ENCODE measurements around the gene CRY2. TPM values are rescaled to one million over a fixed set of nuclear protein-coding genes. Genes with fewer than 3 reads are reported as not detected.

Gene CRY2
- total and polyA plus RNA-seq, 10 of the 15 experiments (the other 5 are each of a cell fraction or from before 2014, with no cell fraction given): 1.2 to 14.7 (median 8.1) TPM

DNA sequence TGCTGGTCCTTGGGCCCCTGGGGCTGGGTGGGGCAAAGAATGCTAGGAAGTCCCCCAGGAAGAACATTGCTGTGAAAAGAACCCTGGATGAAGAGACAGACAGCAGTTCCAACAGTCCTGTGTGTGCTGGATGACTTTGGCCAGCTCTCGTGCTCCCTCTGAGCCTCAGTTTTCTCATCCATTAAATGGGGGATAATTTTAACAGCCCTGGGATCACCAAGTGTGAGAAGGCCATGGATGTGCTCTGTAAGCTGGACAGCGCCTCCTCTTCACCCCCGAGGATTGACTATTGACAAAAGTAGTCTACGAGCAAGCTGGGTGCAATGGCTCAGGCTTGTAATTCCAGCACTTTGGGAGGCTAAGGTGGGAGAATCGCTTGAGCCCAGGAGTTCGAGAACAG lies 77.7 kb downstream of the CRY2 start:
- Histone ChIP-seq H3K36me3 (ENCODE audit: control insufficient read depth in 2 of 2, insufficient read depth in 2 of 2, low read length in 1 of 2) (no peaks in the 10 kb centered on the region), H3K9ac (ENCODE audit: control insufficient read depth, insufficient read depth, low read length) (no peak overlapping the region), H3K4me1 (ENCODE audit: control insufficient read depth, insufficient read depth, low read length) (peaks cover 7% of the 10 kb centered on the region), H2AFZ (ENCODE audit: control insufficient read depth, low read depth, low read length) (no peak overlapping the region), H3K4me2 (ENCODE audit: control insufficient read depth, insufficient read depth) (no peak overlapping the region), H3K79me2 (ENCODE audit: control insufficient read depth, insufficient read depth, low read length) (no peaks in the 10 kb centered on the region), H3K27ac (ENCODE audit: control insufficient read depth, insufficient read depth) (no peak overlapping the region), H3K27me3 (replicated peaks in 1 of 2; ENCODE audit: control insufficient read depth in 2 of 2, insufficient read depth in 2 of 2, low read length in 1 of 2) (peaks cover 6 to 18% of the 10 kb centered on the region in 2 experiments; a peak in 3 of 4 replicates), H4K20me1 (ENCODE audit: control insufficient read depth, insufficient read depth) (no peaks in the 10 kb centered on the region), H3K4me3 (no peak overlapping the region), H3K9me3 (replicated peaks; ENCODE audit: control insufficient read depth, insufficient read depth, low read length) (no peaks in the 10 kb centered on the region; the same call in 2 of the 3 replicates)
- TF ChIP-seq POLR2A (IDR thresholded peaks at IDR 0.05; ENCODE audit: low read depth, low read length) (no peak), RELA (IDR thresholded peaks at IDR 0.05; ENCODE audit: borderline replicate concordance, partially characterized antibody) (no peak), POLR2AphosphoS5 (IDR thresholded peaks at IDR 0.05; ENCODE audit: low read length) (no peak), SMARCA5 (IDR thresholded peaks at IDR 0.05) (no peak)
- TF ChIP-seq, protein P1, sequence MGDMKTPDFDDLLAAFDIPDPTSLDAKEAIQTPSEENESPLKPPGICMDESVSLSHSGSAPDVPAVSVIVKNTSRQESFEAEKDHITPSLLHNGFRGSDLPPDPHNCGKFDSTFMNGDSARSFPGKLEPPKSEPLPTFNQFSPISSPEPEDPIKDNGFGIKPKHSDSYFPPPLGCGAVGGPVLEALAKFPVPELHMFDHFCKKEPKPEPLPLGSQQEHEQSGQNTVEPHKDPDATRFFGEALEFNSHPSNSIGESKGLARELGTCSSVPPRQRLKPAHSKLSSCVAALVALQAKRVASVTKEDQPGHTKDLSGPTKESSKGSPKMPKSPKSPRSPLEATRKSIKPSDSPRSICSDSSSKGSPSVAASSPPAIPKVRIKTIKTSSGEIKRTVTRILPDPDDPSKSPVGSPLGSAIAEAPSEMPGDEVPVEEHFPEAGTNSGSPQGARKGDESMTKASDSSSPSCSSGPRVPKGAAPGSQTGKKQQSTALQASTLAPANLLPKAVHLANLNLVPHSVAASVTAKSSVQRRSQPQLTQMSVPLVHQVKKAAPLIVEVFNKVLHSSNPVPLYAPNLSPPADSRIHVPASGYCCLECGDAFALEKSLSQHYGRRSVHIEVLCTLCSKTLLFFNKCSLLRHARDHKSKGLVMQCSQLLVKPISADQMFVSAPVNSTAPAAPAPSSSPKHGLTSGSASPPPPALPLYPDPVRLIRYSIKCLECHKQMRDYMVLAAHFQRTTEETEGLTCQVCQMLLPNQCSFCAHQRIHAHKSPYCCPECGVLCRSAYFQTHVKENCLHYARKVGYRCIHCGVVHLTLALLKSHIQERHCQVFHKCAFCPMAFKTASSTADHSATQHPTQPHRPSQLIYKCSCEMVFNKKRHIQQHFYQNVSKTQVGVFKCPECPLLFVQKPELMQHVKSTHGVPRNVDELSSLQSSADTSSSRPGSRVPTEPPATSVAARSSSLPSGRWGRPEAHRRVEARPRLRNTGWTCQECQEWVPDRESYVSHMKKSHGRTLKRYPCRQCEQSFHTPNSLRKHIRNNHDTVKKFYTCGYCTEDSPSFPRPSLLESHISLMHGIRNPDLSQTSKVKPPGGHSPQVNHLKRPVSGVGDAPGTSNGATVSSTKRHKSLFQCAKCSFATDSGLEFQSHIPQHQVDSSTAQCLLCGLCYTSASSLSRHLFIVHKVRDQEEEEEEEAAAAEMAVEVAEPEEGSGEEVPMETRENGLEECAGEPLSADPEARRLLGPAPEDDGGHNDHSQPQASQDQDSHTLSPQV (IDR thresholded peaks at IDR 0.05): no peak
- TF ChIP-seq, protein P2, sequence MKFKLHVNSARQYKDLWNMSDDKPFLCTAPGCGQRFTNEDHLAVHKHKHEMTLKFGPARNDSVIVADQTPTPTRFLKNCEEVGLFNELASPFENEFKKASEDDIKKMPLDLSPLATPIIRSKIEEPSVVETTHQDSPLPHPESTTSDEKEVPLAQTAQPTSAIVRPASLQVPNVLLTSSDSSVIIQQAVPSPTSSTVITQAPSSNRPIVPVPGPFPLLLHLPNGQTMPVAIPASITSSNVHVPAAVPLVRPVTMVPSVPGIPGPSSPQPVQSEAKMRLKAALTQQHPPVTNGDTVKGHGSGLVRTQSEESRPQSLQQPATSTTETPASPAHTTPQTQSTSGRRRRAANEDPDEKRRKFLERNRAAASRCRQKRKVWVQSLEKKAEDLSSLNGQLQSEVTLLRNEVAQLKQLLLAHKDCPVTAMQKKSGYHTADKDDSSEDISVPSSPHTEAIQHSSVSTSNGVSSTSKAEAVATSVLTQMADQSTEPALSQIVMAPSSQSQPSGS (IDR thresholded peaks at IDR 0.05; ENCODE audit: low read length): no peak
- TF ChIP-seq, protein P3, sequence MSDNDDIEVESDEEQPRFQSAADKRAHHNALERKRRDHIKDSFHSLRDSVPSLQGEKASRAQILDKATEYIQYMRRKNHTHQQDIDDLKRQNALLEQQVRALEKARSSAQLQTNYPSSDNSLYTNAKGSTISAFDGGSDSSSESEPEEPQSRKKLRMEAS (IDR thresholded peaks at IDR 0.05; ENCODE audit: low read depth, low read length): no peak
- 71% methylated on average over 6 of the region's 6 CpGs for WGBS (ENCODE audit: insufficient coverage, insufficient replicate concordance, low lambda C conversion rate, missing lambda C conversion rate)
- RAD21 ChIA-PET (ENCODE audit: unreplicated experiment): no interaction called here
- no TSS peak for BruUV-seq (replicated peaks)
- FAIRE-seq (no peak), DNase-seq (ENCODE audit: low read depth, low spot score) (no peak), ATAC-seq (no peak)
- intact Hi-C loops (cut with micrococcal nuclease; ENCODE audit: unreplicated experiment) (no loop called here), in situ Hi-C loops (cut with MboI) (no loop called here)
- SMC1A ChIA-PET (ENCODE audit: uncharacterized antibody, unreplicated experiment): no interaction called here
- POLR2A ChIA-PET: interaction anchor here (1.1 kb wide), 1 partner anchor 10 kb away, joined by 8 read pairs; no protein-coding TSS in a partner anchor
- CTCF ChIA-PET: no interaction called here

Measured in GM12878 (cell line).